HepG2 (cell line): Measurements from ENCODE around the gene CDC26. TPM values are rescaled to one million over a fixed set of nuclear protein-coding genes. Genes with fewer than 3 reads are reported as not detected.

Experiments used
- BRF2 ChIP-seq: sonication (generic); formaldehyde crosslinking; IDR thresholded peaks from 2 replicates; pipeline ENCODE4 v1.8.1; 2022; ENCODE audit warnings: mild to moderate bottlenecking, missing genetic modification reagents
- CTCF ChIP-seq: sonication (generic); formaldehyde crosslinking; IDR thresholded peaks from 2 replicates; pipeline ENCODE4 v1.5.0; 2020; ENCODE audit warnings: mild to moderate bottlenecking, missing genetic modification reagents, moderate library complexity
- HES4 ChIP-seq: sonication (generic); formaldehyde crosslinking; IDR thresholded peaks from 2 replicates; pipeline ENCODE4 v1.9.0; 2021; ENCODE audit warnings: mild to moderate bottlenecking, missing genetic modification reagents, borderline replicate concordance
- HMGXB4 ChIP-seq, 2 experiments: sonication (generic) in 1 of 2; formaldehyde crosslinking in 1 of 2; IDR thresholded peaks; 2 replicates each; pipeline versions ENCODE4 v1.4.0 to v1.6.1; 2018 to 2020; ENCODE audit warnings: missing genetic modification reagents in 2 of 2, borderline replicate concordance in 1 of 2, low read depth in 1 of 2, mild to moderate bottlenecking in 1 of 2, missing biosample characterization in 1 of 2
- MED13 ChIP-seq: sonication (generic); formaldehyde crosslinking; IDR thresholded peaks from 2 replicates; pipeline ENCODE4 v1.5.0; 2020; ENCODE audit warnings: missing genetic modification reagents
- NCOA5 ChIP-seq: sonication (generic); formaldehyde crosslinking; IDR thresholded peaks from 2 replicates; pipeline ENCODE4 v1.4.0; 2020; ENCODE audit warnings: missing genetic modification reagents
- NCOR1 ChIP-seq: fragments of 200-600 bp; sonication (generic); IDR thresholded peaks from 2 replicates; pipeline ENCODE4 v1.7.0; 2017; ENCODE audit warnings: antibody characterized with exemption, low read length, borderline replicate concordance
- NFE2L2 ChIP-seq: fragments of 150-350 bp; IDR thresholded peaks from 2 replicates; pipeline ENCODE4 v1.6.1; 2014; ENCODE audit warnings: low read length
- ONECUT2 ChIP-seq: sonication (generic); formaldehyde crosslinking; IDR thresholded peaks from 2 replicates; pipeline ENCODE4 v1.4.0; 2020; ENCODE audit warnings: missing genetic modification reagents
- TRIM24 ChIP-seq: sonication (generic); formaldehyde crosslinking; IDR thresholded peaks from 2 replicates; pipeline ENCODE4 v1.8.0; 2022; ENCODE audit warnings: mild to moderate bottlenecking, missing genetic modification reagents
- ZFP82 ChIP-seq: sonication (generic); formaldehyde crosslinking; IDR thresholded peaks from 2 replicates; pipeline ENCODE4 v1.5.1; 2020; ENCODE audit warnings: mild to moderate bottlenecking, missing genetic modification reagents, borderline replicate concordance
- ZGPAT ChIP-seq: IDR thresholded peaks from 2 replicates; pipeline ENCODE4 v1.6.1; 2016; ENCODE audit warnings: mild to moderate bottlenecking
- ZNF333 ChIP-seq: sonication (generic); formaldehyde crosslinking; IDR thresholded peaks from 2 replicates; pipeline ENCODE4 v1.4.0; 2020; ENCODE audit warnings: mild to moderate bottlenecking, missing genetic modification reagents, borderline replicate concordance
- ZNF512B ChIP-seq: sonication (generic); formaldehyde crosslinking; IDR thresholded peaks from 2 replicates; pipeline ENCODE4 v1.5.1; 2020; ENCODE audit warnings: missing genetic modification reagents, mild to moderate bottlenecking, borderline replicate concordance
- ZNF615 ChIP-seq: sonication (generic); formaldehyde crosslinking; IDR thresholded peaks from 2 replicates; pipeline ENCODE4 v1.5.0; 2020; ENCODE audit warnings: mild to moderate bottlenecking, missing genetic modification reagents, borderline replicate concordance
- ZNF629 ChIP-seq: sonication (generic); formaldehyde crosslinking; conservative IDR thresholded peaks from 2 replicates; pipeline ENCODE4 v1.5.0; 2020; ENCODE audit warnings: missing genetic modification reagents
- polyA plus RNA-seq, 8 experiments: library from polyadenylated mRNA; depleted of rRNA in 3 of 8; stranded (reverse) in 7 of 8; unstranded in 1 of 8; fragments of >200 nt; fragmentation: Illumina TruSeq in 4 of 8; extraction: Trizol in 4 of 8; gene quantifications; 2 replicates each; pipeline versions ENCODE4 v1.2.1 to v1.2.3, GENCODE V29; 2011 to 2016; ENCODE audit warnings: low read depth in 4 of 8, missing spikeins in 1 of 8, mixed read lengths in 1 of 8; ENCODE audit not compliant: insufficient read depth in 1 of 8
- total RNA-seq, 5 experiments: library from RNA; depleted of rRNA; stranded (reverse); fragments of >200 nt; fragmentation: Illumina TruSeq; extraction: Trizol; gene quantifications; 2 replicates each; pipeline ENCODE4 v1.2.3, GENCODE V29; 2016; ENCODE audit warnings: low read depth in 1 of 5

The CDC26 gene
- total and polyA plus RNA-seq, 2 of the 13 experiments (the other 11 are each of a cell fraction or from before 2014, with no cell fraction given): 26.6 to 57.9 TPM

GRCh38 chr9:113228130-113228665 lies 47.2 kb downstream of the CDC26 start (continued):
- TF ChIP-seq ZNF333 (CRISPR knock-in tag): no peak
- TF ChIP-seq NCOA5 (CRISPR knock-in tag): no peak
- TF ChIP-seq ZNF629 (CRISPR knock-in tag): no peak
- no peak for TF ChIP-seq MED13 (CRISPR knock-in tag)
- no peak for TF ChIP-seq NFE2L2
- peak; percentile 60; the same call in 1 of the 2 replicates for TF ChIP-seq NCOR1
- no peak for TF ChIP-seq HES4 (CRISPR knock-in tag)
- TF ChIP-seq ZNF512B (CRISPR knock-in tag): no peak
- TF ChIP-seq ZGPAT (CRISPR knock-in tag): peak; percentile 71
- TF ChIP-seq BRF2: no peak
- no peak for TF ChIP-seq ONECUT2 (CRISPR knock-in tag)
- TF ChIP-seq TRIM24 (CRISPR knock-in tag): no peak
- no peak for TF ChIP-seq ZFP82
- TF ChIP-seq ZNF615 (CRISPR knock-in tag): peak; percentile 65; the same call in 1 of the 2 replicates
- TF ChIP-seq CTCF: no peak
- peak; percentile 7 to 35; a peak in 1 of 4 replicates for TF ChIP-seq HMGXB4 (CRISPR knock-in tag; IDR thresholded peaks at IDR 0.05; ENCODE audit: borderline replicate concordance in 1 of 2, low read depth in 1 of 2)
